H9 (cell line): ENCODE measurements around the gene UTF1. TPM values are rescaled to one million over a fixed set of nuclear protein-coding genes. Genes with fewer than 3 reads are reported as not detected.

Source experiments
- DNase-seq: peaks from one replicate; pipeline ENCODE4 v3.0.0-alpha.2; 2017
- H2AFZ ChIP-seq: one replicate; pipeline ENCODE4 v1.6.1; 2013; ENCODE audit warnings: mild to moderate bottlenecking, low read length, control low read depth, moderate library complexity
- H2AK5ac ChIP-seq: 2 replicates; pipeline ENCODE4 v1.6.1; 2013; ENCODE audit warnings: low read length, control low read depth, mixed read lengths; ENCODE audit not compliant: insufficient read length
- H2BK120ac ChIP-seq: one replicate; pipeline ENCODE4 v1.6.1; 2013; ENCODE audit warnings: low read depth, mild to moderate bottlenecking, low read length, control low read depth, inconsistent platforms; ENCODE audit not compliant: poor library complexity, severe bottlenecking
- H2BK12ac ChIP-seq: 2 replicates; pipeline ENCODE4 v1.6.1; 2013; ENCODE audit warnings: low read length, control low read depth, mixed read lengths, low read depth; ENCODE audit not compliant: insufficient read length
- H2BK15ac ChIP-seq: 2 replicates; pipeline ENCODE4 v1.6.1; 2013; ENCODE audit warnings: low read depth, low read length, control low read depth
- H2BK20ac ChIP-seq: one replicate; pipeline ENCODE4 v1.6.1; 2013; ENCODE audit warnings: low read depth, mild to moderate bottlenecking, low read length, control low read depth, inconsistent platforms; ENCODE audit not compliant: poor library complexity, severe bottlenecking
- H2BK5ac ChIP-seq: 2 replicates; pipeline ENCODE4 v1.6.1; 2013; ENCODE audit warnings: low read length, control low read depth, mixed read lengths; ENCODE audit not compliant: insufficient read length
- H3K14ac ChIP-seq: 2 replicates; pipeline ENCODE4 v1.6.1; 2013; ENCODE audit warnings: low read length, control low read depth; ENCODE audit not compliant: insufficient read depth
- H3K18ac ChIP-seq: 2 replicates; pipeline ENCODE4 v1.6.1; 2013; ENCODE audit warnings: low read depth, mild to moderate bottlenecking, mixed read lengths, low read length, control low read depth; ENCODE audit not compliant: insufficient read length
- H3K23ac ChIP-seq: 2 replicates; pipeline ENCODE4 v1.6.1; 2013; ENCODE audit warnings: low read length, control low read depth, mixed read lengths, low read depth; ENCODE audit not compliant: insufficient read length
- H3K23me2 ChIP-seq: 2 replicates; pipeline ENCODE4 v1.6.1; 2013; ENCODE audit warnings: low read depth, mild to moderate bottlenecking, mixed read lengths, low read length, control low read depth; ENCODE audit not compliant: insufficient read length, poor library complexity, severe bottlenecking
- H3K27ac ChIP-seq: 2 replicates; pipeline ENCODE4 v1.5.1; 2013; ENCODE audit warnings: low read length, control low read depth, mixed read lengths, low read depth; ENCODE audit not compliant: insufficient read length
- H3K27me3 ChIP-seq: 2 replicates; pipeline ENCODE4 v1.6.1; 2013; ENCODE audit warnings: low read length, control low read depth, inconsistent platforms; ENCODE audit not compliant: insufficient read depth
- H3K4ac ChIP-seq: 2 replicates; pipeline ENCODE4 v1.6.1; 2013; ENCODE audit warnings: low read depth, mild to moderate bottlenecking, control low read depth, inconsistent platforms, low read length, moderate library complexity
- H3K4me1 ChIP-seq: 2 replicates; pipeline ENCODE4 v1.6.1; 2013; ENCODE audit warnings: low read length, control low read depth, inconsistent platforms; ENCODE audit not compliant: insufficient read depth
- H3K4me2 ChIP-seq: 2 replicates; pipeline ENCODE4 v1.6.1; 2013; ENCODE audit warnings: low read length, control low read depth, mixed read lengths; ENCODE audit not compliant: insufficient read length, insufficient read depth
- H3K56ac ChIP-seq: 2 replicates; pipeline ENCODE4 v1.6.1; 2013; ENCODE audit warnings: low read depth, mild to moderate bottlenecking, mixed read lengths, low read length, control low read depth; ENCODE audit not compliant: insufficient read length
- H3K79me1 ChIP-seq: 2 replicates; pipeline ENCODE4 v1.6.1; 2013; ENCODE audit warnings: low read depth, mild to moderate bottlenecking, moderate library complexity, low read length, control low read depth, inconsistent platforms; ENCODE audit not compliant: insufficient read depth, poor library complexity, severe bottlenecking
- H3K79me2 ChIP-seq: 2 replicates; pipeline ENCODE4 v1.6.1; 2013; ENCODE audit warnings: low read length, control low read depth, inconsistent platforms; ENCODE audit not compliant: insufficient read depth
- H3K9ac ChIP-seq: 2 replicates; pipeline ENCODE4 v1.6.1; 2013; ENCODE audit warnings: low read length, control low read depth, mixed read lengths; ENCODE audit not compliant: insufficient read length; ENCODE audit errors: extremely low read depth
- H3K9me3 ChIP-seq: one replicate; pipeline ENCODE4 v1.6.1; 2013; ENCODE audit warnings: low read depth, low read length, inconsistent platforms; ENCODE audit not compliant: control insufficient read depth
- H3T11ph ChIP-seq: one replicate; pipeline ENCODE4 v1.6.1; 2013; ENCODE audit warnings: mild to moderate bottlenecking, low read length, control low read depth, inconsistent platforms
- H4K20me1 ChIP-seq: one replicate; pipeline ENCODE4 v1.6.1; 2013; ENCODE audit not compliant: control insufficient read depth, insufficient read length, insufficient read depth
- H4K5ac ChIP-seq: 2 replicates; pipeline ENCODE4 v1.6.1; 2013; ENCODE audit warnings: low read depth, mild to moderate bottlenecking, mixed read lengths, low read length, control low read depth; ENCODE audit not compliant: insufficient read length
- H4K8ac ChIP-seq: replicated peaks from 2 replicates; pipeline ENCODE4 v1.6.1; 2013; ENCODE audit warnings: low read length, control low read depth, mixed read lengths, low read depth; ENCODE audit not compliant: insufficient read length
- H4K91ac ChIP-seq: 2 replicates; pipeline ENCODE4 v1.6.1; 2013; ENCODE audit warnings: low read depth, mild to moderate bottlenecking, moderate library complexity, mixed read lengths, low read length, control low read depth; ENCODE audit not compliant: insufficient read length
- H3K27ac Mint-ChIP-seq, 3 experiments: 2 replicates in 2 of 3; 3 replicates in 1 of 3; pipeline ENCODE4 v1.8.0; 2020 to 2021; ENCODE audit warnings: mixed read lengths in 3 of 3, mild to moderate bottlenecking in 1 of 3, moderate library complexity in 1 of 3
- H3K27me3 Mint-ChIP-seq: 2 replicates; pipeline ENCODE4 v1.8.0; 2021; ENCODE audit warnings: low read depth, mild to moderate bottlenecking, moderate library complexity, mixed read lengths
- H3K36me3 Mint-ChIP-seq, 3 experiments: 2 replicates in 2 of 3; 3 replicates in 1 of 3; pipeline ENCODE4 v1.8.0; 2020 to 2021; ENCODE audit warnings: low read depth in 3 of 3, mixed read lengths in 3 of 3; ENCODE audit not compliant: insufficient read depth in 1 of 3
- H3K4me1 Mint-ChIP-seq, 2 experiments: 2 replicates each; pipeline ENCODE4 v1.8.0; 2020; ENCODE audit warnings: mixed read lengths in 2 of 2
- H3K4me3 Mint-ChIP-seq, 2 experiments: 2 replicates in 1 of 2; 3 replicates in 1 of 2; pipeline ENCODE4 v1.8.0; 2020 to 2021; ENCODE audit warnings: mild to moderate bottlenecking in 2 of 2, mixed read lengths in 2 of 2, moderate library complexity in 1 of 2
- H3K9me3 Mint-ChIP-seq, 2 experiments: 2 replicates in 1 of 2; 3 replicates in 1 of 2; pipeline ENCODE4 v1.8.0; 2020; ENCODE audit warnings: mild to moderate bottlenecking in 2 of 2, mixed read lengths in 2 of 2, moderate library complexity in 1 of 2
- CTCF ChIP-seq: fragments of 200-600 bp; sonication (generic); conservative IDR thresholded peaks from 3 replicates; pipeline ENCODE4 v1.8.0; 2021; ENCODE audit warnings: antibody characterized with exemption, mild to moderate bottlenecking
- WGBS: extraction: QIAGEN DNeasy Blood & Tissue Kit; methylation state at CpG from one replicate; pipeline ENCODE4 v1.1.7; 2013; ENCODE audit warnings: missing lambda C conversion rate, low lambda C conversion rate, mixed read lengths; ENCODE audit not compliant: insufficient read length; ENCODE audit errors: extremely low coverage; 5-methylcytosine and 5-hydroxymethylcytosine counted together
- total RNA-seq: library from RNA; stranded (reverse); gene quantifications from 2 replicates; pipeline ENCODE4 v1.2.1, GENCODE V29; 2021

Gene UTF1
- total RNA-seq, 1 experiment from 2014 or later: 31.5 TPM

GRCh38 chr10:133201948-133202725, 27.9 kb upstream of the UTF1 start:
- H3K56ac ChIP-seq: no peak overlapping the region
- H3K27me3 ChIP-seq: no peaks in the 10 kb centered on the region
- H2AFZ ChIP-seq: no peak overlapping the region
- H3K4me3 Mint-ChIP-seq: no peak overlapping the region
- H3K14ac ChIP-seq: no peak overlapping the region
- no peak overlapping the region for H3K18ac ChIP-seq
- H2BK15ac ChIP-seq: no peak overlapping the region
- no peaks in the 10 kb centered on the region for H3K9me3 ChIP-seq
- H3K79me1 ChIP-seq: no peaks in the 10 kb centered on the region
- H3K9ac ChIP-seq: no peak overlapping the region
- no peak overlapping the region for H3K27ac Mint-ChIP-seq
- H3T11ph ChIP-seq: no peak overlapping the region
- no peak overlapping the region; the same call in 1 of the 2 replicates for H3K4ac ChIP-seq
- no peaks in the 10 kb centered on the region for H3K79me2 ChIP-seq
- no peaks in the 10 kb centered on the region; the same call in 1 of the 2 replicates for H3K27me3 Mint-ChIP-seq
- no peak overlapping the region for H4K8ac ChIP-seq
- no peak for TF ChIP-seq CTCF
- H3K4me1 ChIP-seq: no peaks in the 10 kb centered on the region
- no peak overlapping the region for H3K4me2 ChIP-seq
- no peaks in the 10 kb centered on the region for H4K20me1 ChIP-seq
- no peak overlapping the region for H2BK120ac ChIP-seq
- H3K4me1 Mint-ChIP-seq: no peaks in the 10 kb centered on the region
- no peak overlapping the region for H3K27ac ChIP-seq
- H3K23ac ChIP-seq: no peak overlapping the region
- no peak overlapping the region for H2AK5ac ChIP-seq
- no peak overlapping the region for H4K91ac ChIP-seq
- no peak overlapping the region for H2BK5ac ChIP-seq
- H3K23me2 ChIP-seq: no peaks in the 10 kb centered on the region
- no peak for DNase-seq
- no peak overlapping the region for H4K5ac ChIP-seq
- peaks cover 1 to 5% (median 2%) of the 10 kb centered on the region in 3 experiments; a peak in 3 of 7 replicates for H3K36me3 Mint-ChIP-seq
- H3K9me3 Mint-ChIP-seq: no peaks in the 10 kb centered on the region
- no peak overlapping the region for H2BK12ac ChIP-seq
- H2BK20ac ChIP-seq: no peak overlapping the region
- WGBS: no CpG with 5 or more reads among the region's 29 CpGs
